OCI-LY1 (cell line): ENCODE measurements around the gene CCDC8.

Experiments
- H2AFZ ChIP-seq: fragments of 200-600 bp; sonication (generic), shearing (Covaris generic); 2 replicates; pipeline ENCODE4 v1.6.0; 2014; ENCODE audit warnings: antibody characterized with exemption, mild to moderate bottlenecking, low read length
- H3F3A ChIP-seq: fragments of 200-600 bp; sonication (generic), shearing (Covaris generic); 2 replicates; pipeline ENCODE4 v1.6.0; 2014; ENCODE audit warnings: mild to moderate bottlenecking, antibody characterized with exemption, low read length, moderate library complexity; ENCODE audit not compliant: insufficient read depth
- H3K27ac ChIP-seq: fragments of 200-600 bp; sonication (generic); 2 replicates; pipeline ENCODE4 v1.5.1; 2014; ENCODE audit warnings: low read length, mixed run types, mild to moderate bottlenecking, low read depth; ENCODE audit not compliant: poor library complexity, severe bottlenecking
- H3K27me3 ChIP-seq: fragments of 200-600 bp; sonication (generic); 2 replicates; pipeline ENCODE4 v1.6.0; 2014; ENCODE audit warnings: antibody characterized with exemption, mild to moderate bottlenecking, low read length, moderate library complexity; ENCODE audit not compliant: insufficient read depth
- H3K36me3 ChIP-seq: fragments of 200-600 bp; sonication (generic); 2 replicates; pipeline ENCODE4 v1.6.1; 2014; ENCODE audit warnings: mild to moderate bottlenecking, antibody characterized with exemption, low read length, moderate library complexity, mixed read lengths; ENCODE audit not compliant: insufficient read depth
- H3K4me1 ChIP-seq: fragments of 200-600 bp; sonication (generic); 2 replicates; pipeline ENCODE4 v1.5.1; 2014; ENCODE audit warnings: mild to moderate bottlenecking, low read length, moderate library complexity; ENCODE audit not compliant: insufficient read depth, severe bottlenecking
- H3K4me2 ChIP-seq: fragments of 200-600 bp; sonication (generic), shearing (Covaris generic); 2 replicates; pipeline ENCODE4 v1.6.1; 2014; ENCODE audit warnings: low read length
- H3K4me3 ChIP-seq: fragments of 200-600 bp; sonication (generic); 2 replicates; pipeline ENCODE4 v1.5.1; 2014; ENCODE audit warnings: low read length, low read depth, mild to moderate bottlenecking, mixed read lengths; ENCODE audit not compliant: poor library complexity, severe bottlenecking
- H3K79me2 ChIP-seq: fragments of 200-600 bp; shearing (Covaris generic); 2 replicates; pipeline ENCODE4 v1.6.1; 2016; ENCODE audit warnings: mixed run types, low read length, mixed read lengths; ENCODE audit not compliant: insufficient read depth
- H3K9ac ChIP-seq: fragments of 200-600 bp; sonication (generic), shearing (Covaris generic); 2 replicates; pipeline ENCODE4 v1.6.1; 2014; ENCODE audit warnings: mild to moderate bottlenecking, low read length, mixed read lengths
- H3K9me2 ChIP-seq: fragments of 200-600 bp; sonication (generic), shearing (Covaris generic); 2 replicates; pipeline ENCODE4 v1.6.1; 2014; ENCODE audit warnings: low read depth, mild to moderate bottlenecking, low read length, mixed read lengths
- H3K9me3 ChIP-seq: fragments of 200-600 bp; shearing (Covaris generic); 2 replicates; pipeline ENCODE4 v1.6.1; 2014; ENCODE audit warnings: low read length, mixed read lengths
- H4K20me1 ChIP-seq: fragments of 200-600 bp; sonication (generic), shearing (Covaris generic); 2 replicates; pipeline ENCODE4 v1.6.0; 2016; ENCODE audit warnings: mild to moderate bottlenecking, low read length; ENCODE audit not compliant: insufficient read depth
- EZH2 ChIP-seq: fragments of 200-600 bp; sonication (generic), shearing (Covaris generic); IDR thresholded peaks from 2 replicates; pipeline ENCODE4 v1.8.0; 2017; ENCODE audit warnings: borderline replicate concordance, mixed run types, mild to moderate bottlenecking, antibody characterized with exemption, low read length, moderate library complexity, mixed read lengths
- TF ChIP-seq, protein P1 (sequence below): fragments of 200-600 bp; sonication (generic), shearing (Covaris generic); IDR thresholded peaks from 2 replicates; pipeline ENCODE4 v1.5.1; 2017; ENCODE audit warnings: mild to moderate bottlenecking, antibody characterized with exemption, low read length, moderate library complexity, mixed read lengths

CCDC8 gene

DNA sequence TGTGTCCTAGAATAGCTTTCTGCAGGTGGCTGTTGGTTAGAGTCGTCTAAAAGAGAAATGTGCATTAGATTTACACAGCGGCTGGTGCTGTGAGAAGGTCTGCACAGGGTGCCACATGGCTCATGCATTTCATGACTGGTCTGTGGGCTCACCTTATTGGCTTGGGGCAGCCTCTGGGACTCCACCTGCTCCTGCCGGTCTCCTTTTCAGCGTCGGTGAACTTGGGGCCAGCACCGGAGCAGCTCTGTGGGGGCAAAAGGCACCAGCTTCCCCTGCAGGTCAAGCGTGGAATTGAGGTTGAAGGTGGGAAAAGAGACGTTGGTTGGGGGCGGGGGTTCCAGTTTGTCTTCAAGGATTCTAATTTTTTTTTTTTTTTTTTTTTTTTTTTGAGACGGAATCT is 18.5 kb upstream of the CCDC8 start:
- H3K36me3 ChIP-seq = no peaks in the 10 kb centered on the region
- H3K4me1 ChIP-seq = no peaks in the 10 kb centered on the region
- H3K9ac ChIP-seq = no peak overlapping the region
- H3K79me2 ChIP-seq = no peaks in the 10 kb centered on the region
- no peak overlapping the region for H2AFZ ChIP-seq
- no peak overlapping the region for H3K4me3 ChIP-seq
- no peaks in the 10 kb centered on the region for H3F3A ChIP-seq
- no peak overlapping the region for H3K4me2 ChIP-seq
- no peak for TF ChIP-seq EZH2
- TF ChIP-seq, protein P1, sequence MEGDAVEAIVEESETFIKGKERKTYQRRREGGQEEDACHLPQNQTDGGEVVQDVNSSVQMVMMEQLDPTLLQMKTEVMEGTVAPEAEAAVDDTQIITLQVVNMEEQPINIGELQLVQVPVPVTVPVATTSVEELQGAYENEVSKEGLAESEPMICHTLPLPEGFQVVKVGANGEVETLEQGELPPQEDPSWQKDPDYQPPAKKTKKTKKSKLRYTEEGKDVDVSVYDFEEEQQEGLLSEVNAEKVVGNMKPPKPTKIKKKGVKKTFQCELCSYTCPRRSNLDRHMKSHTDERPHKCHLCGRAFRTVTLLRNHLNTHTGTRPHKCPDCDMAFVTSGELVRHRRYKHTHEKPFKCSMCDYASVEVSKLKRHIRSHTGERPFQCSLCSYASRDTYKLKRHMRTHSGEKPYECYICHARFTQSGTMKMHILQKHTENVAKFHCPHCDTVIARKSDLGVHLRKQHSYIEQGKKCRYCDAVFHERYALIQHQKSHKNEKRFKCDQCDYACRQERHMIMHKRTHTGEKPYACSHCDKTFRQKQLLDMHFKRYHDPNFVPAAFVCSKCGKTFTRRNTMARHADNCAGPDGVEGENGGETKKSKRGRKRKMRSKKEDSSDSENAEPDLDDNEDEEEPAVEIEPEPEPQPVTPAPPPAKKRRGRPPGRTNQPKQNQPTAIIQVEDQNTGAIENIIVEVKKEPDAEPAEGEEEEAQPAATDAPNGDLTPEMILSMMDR = no peak; the same call in 1 of the 2 replicates
- H3K9me2 ChIP-seq = no peaks in the 10 kb centered on the region
- H4K20me1 ChIP-seq = no peaks in the 10 kb centered on the region
- no peaks in the 10 kb centered on the region for H3K9me3 ChIP-seq
- no peak overlapping the region for H3K27ac ChIP-seq
- H3K27me3 ChIP-seq = no peaks in the 10 kb centered on the region

DNA sequence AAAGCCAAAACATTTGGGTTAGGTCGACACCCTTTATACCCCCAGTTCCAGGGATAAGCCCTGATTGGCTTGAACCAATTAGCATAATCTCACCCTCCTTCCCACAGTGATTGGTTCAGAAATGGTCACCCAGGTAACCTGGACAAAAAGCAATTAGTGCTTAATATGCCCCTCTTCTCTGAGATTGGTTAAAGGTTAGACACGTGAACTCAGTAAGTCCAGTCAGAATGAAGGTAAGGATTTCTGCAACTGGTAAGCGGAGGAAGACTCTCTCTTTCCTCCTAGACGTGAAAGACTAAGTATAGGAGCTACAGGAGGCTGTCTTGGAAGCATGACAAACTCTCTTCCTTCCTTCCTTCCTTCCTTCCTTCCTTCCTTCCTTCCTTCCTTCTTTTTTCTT is 16.6 kb upstream of the CCDC8 start:
- no peak overlapping the region for H3K4me3 ChIP-seq
- H4K20me1 ChIP-seq = no peaks in the 10 kb centered on the region
- H3K27me3 ChIP-seq = no peaks in the 10 kb centered on the region
- no peaks in the 10 kb centered on the region for H3K9me2 ChIP-seq
- no peak overlapping the region for H2AFZ ChIP-seq
- H3K9me3 ChIP-seq = no peaks in the 10 kb centered on the region
- H3F3A ChIP-seq = no peaks in the 10 kb centered on the region
- TF ChIP-seq, protein P1 = no peak
- TF ChIP-seq EZH2 = no peak
- no peak overlapping the region for H3K4me2 ChIP-seq
- H3K4me1 ChIP-seq = no peaks in the 10 kb centered on the region
- H3K9ac ChIP-seq = no peak overlapping the region
- H3K36me3 ChIP-seq = no peaks in the 10 kb centered on the region
- H3K27ac ChIP-seq = no peak overlapping the region
- no peaks in the 10 kb centered on the region for H3K79me2 ChIP-seq

DNA sequence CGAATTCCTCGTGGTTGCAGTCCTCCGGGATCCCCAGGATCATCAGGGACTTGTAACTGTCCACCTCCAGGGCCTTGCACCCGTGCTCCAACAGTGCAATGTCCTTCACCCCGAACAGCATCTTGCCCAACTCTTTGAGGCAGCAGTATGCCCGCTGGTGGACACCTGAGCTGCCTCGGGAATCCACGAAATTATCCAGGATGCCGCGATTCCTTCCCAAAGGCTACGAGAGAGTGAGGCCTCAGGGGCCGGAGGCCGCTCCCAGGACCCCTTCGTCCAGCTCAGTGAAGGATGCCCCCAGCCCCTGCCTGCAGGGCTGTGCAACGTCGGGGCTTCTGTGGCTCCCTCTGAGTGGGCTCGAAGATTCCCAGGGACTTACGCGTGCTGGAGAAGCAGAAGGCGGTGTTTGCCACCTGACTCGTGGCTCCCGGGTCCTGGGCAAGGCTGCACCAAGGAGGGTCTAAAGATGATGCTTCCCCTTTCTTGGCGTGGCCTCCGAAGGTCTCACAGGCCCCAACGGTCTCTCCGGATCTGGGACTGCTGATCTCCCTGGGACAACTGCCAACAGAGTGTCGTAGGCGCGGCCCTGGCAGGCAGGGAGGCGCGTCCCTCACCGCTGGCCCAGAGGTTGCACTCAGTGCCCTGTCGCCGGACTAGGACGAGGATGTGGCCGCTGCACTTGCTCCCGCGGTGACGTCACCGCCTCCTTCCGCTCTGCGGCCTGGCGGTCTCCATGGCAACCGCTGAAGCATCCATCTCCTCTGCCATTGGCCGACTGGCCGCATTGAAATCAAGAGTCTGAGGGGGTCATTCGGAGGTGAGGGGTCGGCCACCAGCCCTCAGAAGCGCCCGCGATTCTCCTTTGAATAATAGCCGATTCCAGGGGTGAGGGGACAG is 15.1 kb upstream of the CCDC8 start, which contains the start of gene PNMA8C:
Gene PNMA8C, minus strand, starts transcription at position 698 of the 897 bp plus-strand sequence. Its CDS starts 577 bp downstream, at position 121.
- no peaks in the 10 kb centered on the region for H3K36me3 ChIP-seq
- no peaks in the 10 kb centered on the region for H4K20me1 ChIP-seq
- H3K4me3 ChIP-seq = no peak within 1 kb of the TSS
- no peak within 1 kb of the TSS for H3K4me2 ChIP-seq
- no peak within 1 kb of the TSS for H3K9ac ChIP-seq
- TF ChIP-seq, protein P1 = no peak
- no peak for TF ChIP-seq EZH2
- no peaks in the 10 kb centered on the region; the same call in 1 of the 2 replicates for H3K27me3 ChIP-seq
- H3K9me2 ChIP-seq = no peaks in the 10 kb centered on the region
- no peak within 1 kb of the TSS for H2AFZ ChIP-seq
- H3F3A ChIP-seq = no peaks in the 10 kb centered on the region
- H3K4me1 ChIP-seq = no peaks in the 10 kb centered on the region
- no peaks in the 10 kb centered on the region for H3K79me2 ChIP-seq
- H3K27ac ChIP-seq = no peak within 1 kb of the TSS
- no peaks in the 10 kb centered on the region for H3K9me3 ChIP-seq
